Adrenal gland (tissue), 12 donors: ENCODE data around the gene TRPV4. TPM values are rescaled to one million over a fixed set of nuclear protein-coding genes. Genes with fewer than 3 reads are reported as not detected.

ENCODE experiments used
- DNase-seq, 7 donors: peaks; one replicate each; pipeline ENCODE4 v3.0.0-alpha.2; 2019 to 2020
- H3K27ac ChIP-seq, 5 donors: fragments of 200-600 bp; sonication (generic) in 4 of 5; 1 replicate in 3 of 5; 2 replicates in 2 of 5; pipeline versions ENCODE4 v1.5.1 to v1.8.0; 2016 to 2020; ENCODE audit warnings: mild to moderate bottlenecking in 1 of 5
- H3K27me3 ChIP-seq: fragments of 200-600 bp; 2 replicates; pipeline ENCODE4 v1.8.0; 2021
- H3K36me3 ChIP-seq, 2 donors: fragments of 200-600 bp; replicated peaks in 1 of 2; 1 replicate in 1 of 2; 2 replicates in 1 of 2; pipeline versions ENCODE4 v1.5.1 to v1.8.0; 2018 to 2022
- H3K4me1 ChIP-seq, 2 donors: fragments of 200-600 bp; replicated peaks in 1 of 2; 1 replicate in 1 of 2; 2 replicates in 1 of 2; pipeline versions ENCODE4 v1.5.1 to v1.8.0; 2018 to 2021
- H3K4me3 ChIP-seq, 4 donors: fragments of 200-600 bp; sonication (generic) in 3 of 4; one replicate each; pipeline ENCODE4 v1.5.1; 2016 to 2018
- H3K9me3 ChIP-seq, 3 donors: fragments of 200-600 bp; sonication (generic) in 1 of 3; replicated peaks in 1 of 3; 1 replicate in 2 of 3; 2 replicates in 1 of 3; pipeline versions ENCODE4 v1.5.1 to v1.8.0; 2016 to 2021
- POLR2A ChIP-seq, 2 donors: fragments of 450-650 bp; IDR thresholded peaks; one replicate each; pipeline ENCODE4 v1.6.1; 2017; ENCODE audit warnings: antibody characterized with exemption in 2 of 2, mild to moderate bottlenecking in 2 of 2, moderate library complexity in 1 of 2
- WGBS, 4 donors: extraction: QIAGEN DNeasy Blood & Tissue Kit in 2 of 4; methylation state at CpG; one replicate each; pipeline versions ENCODE4 v1.1.5 to v1.1.7; 2013 to 2017; 5-methylcytosine and 5-hydroxymethylcytosine counted together
- intact Hi-C, 2 donors: fragments of 100-400 bp; cut with DNase I; formaldehyde crosslinking; loops; one replicate each; pipeline versions ENCODE4 v1.14.1 to v1.15.0; 2022 to 2023
- polyA plus RNA-seq, 3 donors: library from polyadenylated mRNA; stranded (reverse); fragments of 200-250 nt in 2 of 3; fragments of 350-450 nt in 1 of 3; fragmentation: Illumina TruSeq in 1 of 3; extraction: RNeasy Lipid Tissue Mini Kit (QIAGEN cat#74804) in 1 of 3; gene quantifications; one replicate each; pipeline ENCODE4 v1.2.3, GENCODE V29; 2013 to 2014
- total RNA-seq, 9 donors: library from RNA; depleted of rRNA in 4 of 9; stranded (reverse); fragments of >200 nt in 4 of 9; fragments of 120-200 nt in 1 of 9; fragmentation: NEBNext Ultra II Directional in 1 of 9; extraction: Animal tissue kit (Norgen Biotek cat#: 25700) in 1 of 9; gene quantifications; one replicate each; pipeline versions ENCODE4 v1.1.0 to v1.2.4, GENCODE V29; 2013 to 2023
- TF ChIP-seq, protein P1 (sequence below), 6 experiments: fragments of 450-650 bp in 4 of 6; fragments of 200-600 bp in 2 of 6; sonication (generic) in 1 of 6; IDR thresholded peaks; 1 replicate in 5 of 6; 2 replicates in 1 of 6; pipeline versions ENCODE4 v1.5.1 to v1.8.0; 2016 to 2021; ENCODE audit warnings: antibody characterized with exemption in 6 of 6, mild to moderate bottlenecking in 2 of 6, moderate library complexity in 1 of 6
- donor health status: healthy with polysubstance abuse.
- donor health status: Bipolar disorder and iron deficiency.
- donor health status: DM: yes; HTN: yes; CAD: no.
- donor health status: DM: no; HTN: no; CAD: no.
- donor health status: DM: no; HTN: no; CAD: no.
- donor health status: DM: yes; HTN: yes; CAD: no.

The TRPV4 gene
- total and polyA plus RNA-seq, 12 donors: 0.30 to 5.9 (median 1.4) TPM

DNA sequence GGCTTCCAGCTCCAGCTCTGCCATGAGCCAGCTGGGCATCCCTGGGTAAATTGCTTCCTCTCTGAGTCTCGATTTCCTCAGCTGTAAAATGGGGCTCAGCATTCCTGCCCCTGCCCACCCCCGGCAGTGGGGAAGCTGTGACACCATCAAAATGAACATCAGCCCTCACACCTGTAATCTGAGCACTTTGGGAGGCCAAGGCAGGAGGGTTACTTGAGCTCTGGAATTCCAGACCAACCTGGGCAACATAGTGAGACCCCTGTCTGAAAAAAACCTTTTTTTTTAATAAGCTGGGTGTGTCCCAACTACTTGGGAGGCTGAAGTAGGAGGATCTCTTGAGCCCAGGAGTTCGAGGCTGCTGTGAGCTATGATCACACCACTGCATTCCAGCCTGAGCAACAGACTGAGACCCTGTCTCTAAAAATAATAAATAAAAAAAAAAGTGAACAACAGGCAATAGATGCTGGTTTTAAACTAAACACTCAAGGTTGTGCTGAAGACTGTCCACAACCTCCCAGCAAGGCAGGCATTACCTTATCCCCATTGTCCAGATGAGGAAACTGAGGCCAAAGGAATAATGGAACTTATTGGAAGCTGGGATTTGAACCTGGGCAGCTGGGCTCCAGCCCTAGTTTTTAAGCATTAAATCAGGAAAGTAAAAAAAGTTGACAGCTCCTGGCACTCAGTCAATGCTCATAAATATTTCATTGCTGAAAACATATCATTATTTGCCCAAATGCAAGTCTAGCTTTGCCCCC lies 4.3 kb downstream of the TRPV4 start:
- WGBS, 4 donors: 55 to 92% (median 64%) methylated on average over 2 to 3 of the region's 3 CpGs
- Histone ChIP-seq H3K36me3 (no peaks in the 10 kb centered on the region), H3K27me3 (no peaks in the 10 kb centered on the region), H3K9me3 (no peaks in the 10 kb centered on the region), H3K4me1 (no peaks in the 10 kb centered on the region), H3K27ac (peak overlapping the region in 3 of 5 donors; percentile 10 to 83 (median 65)), H3K4me3 (no peak overlapping the region)
- TF ChIP-seq, protein P1, sequence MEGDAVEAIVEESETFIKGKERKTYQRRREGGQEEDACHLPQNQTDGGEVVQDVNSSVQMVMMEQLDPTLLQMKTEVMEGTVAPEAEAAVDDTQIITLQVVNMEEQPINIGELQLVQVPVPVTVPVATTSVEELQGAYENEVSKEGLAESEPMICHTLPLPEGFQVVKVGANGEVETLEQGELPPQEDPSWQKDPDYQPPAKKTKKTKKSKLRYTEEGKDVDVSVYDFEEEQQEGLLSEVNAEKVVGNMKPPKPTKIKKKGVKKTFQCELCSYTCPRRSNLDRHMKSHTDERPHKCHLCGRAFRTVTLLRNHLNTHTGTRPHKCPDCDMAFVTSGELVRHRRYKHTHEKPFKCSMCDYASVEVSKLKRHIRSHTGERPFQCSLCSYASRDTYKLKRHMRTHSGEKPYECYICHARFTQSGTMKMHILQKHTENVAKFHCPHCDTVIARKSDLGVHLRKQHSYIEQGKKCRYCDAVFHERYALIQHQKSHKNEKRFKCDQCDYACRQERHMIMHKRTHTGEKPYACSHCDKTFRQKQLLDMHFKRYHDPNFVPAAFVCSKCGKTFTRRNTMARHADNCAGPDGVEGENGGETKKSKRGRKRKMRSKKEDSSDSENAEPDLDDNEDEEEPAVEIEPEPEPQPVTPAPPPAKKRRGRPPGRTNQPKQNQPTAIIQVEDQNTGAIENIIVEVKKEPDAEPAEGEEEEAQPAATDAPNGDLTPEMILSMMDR (IDR thresholded peaks at IDR 0.05): no peak
- TF ChIP-seq POLR2A (IDR thresholded peaks at IDR 0.05): no peak
- intact Hi-C loops: no loop called here
- no peak for DNase-seq

- DNase-seq: peak; percentile 37 to 79 (median 65)
- Histone ChIP-seq H3K36me3 (no peaks in the 10 kb centered on the region), H3K27me3 (no peaks in the 10 kb centered on the region), H3K9me3 (no peaks in the 10 kb centered on the region), H3K27ac (peak overlapping the region in 3 of 5 donors; percentile 10 to 83 (median 65)), H3K4me3 (no peak overlapping the region), H3K4me1 (peaks cover 0 to 7% of the 10 kb centered on the region in 2 donors)
- TF ChIP-seq POLR2A (IDR thresholded peaks at IDR 0.05): no peak
- intact Hi-C loops: no loop called here
- 58 to 66% (median 64%) methylated on average over 7 to 19 of the region's 19 CpGs for WGBS, 4 donors
These were observed 5.3 kb downstream of the TRPV4 start for GRCh38 chr12:109827566-109828550.

DNA sequence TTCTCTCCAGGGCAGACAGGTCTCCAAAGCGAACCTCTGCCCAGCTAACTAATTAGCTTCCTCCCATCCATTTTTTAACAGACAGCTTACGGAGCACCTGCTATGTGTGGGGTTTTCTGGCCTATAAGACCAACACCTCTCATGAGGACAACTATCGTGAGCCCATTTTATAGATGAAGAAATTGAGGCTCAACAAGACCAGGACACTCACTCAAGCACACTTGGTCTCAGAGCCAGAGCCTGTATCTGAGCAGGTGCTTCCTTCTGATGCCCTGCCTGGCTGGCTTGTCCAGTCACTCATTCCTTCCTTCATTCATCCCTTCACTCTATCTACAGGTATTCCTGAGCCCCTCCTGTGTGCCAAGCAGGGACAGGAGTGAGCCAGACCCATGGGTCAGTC lies 6.1 kb downstream of the TRPV4 start:
- H3K4me3 ChIP-seq: no peak overlapping the region
- peaks cover 0 to 10% of the 10 kb centered on the region in 2 donors for H3K4me1 ChIP-seq
- H3K36me3 ChIP-seq: no peaks in the 10 kb centered on the region
- intact Hi-C loops: no loop called here
- TF ChIP-seq, protein P1 (IDR thresholded peaks at IDR 0.05): no peak
- no peak for TF ChIP-seq POLR2A (IDR thresholded peaks at IDR 0.05)
- no peak overlapping the region for H3K27ac ChIP-seq
- H3K27me3 ChIP-seq: no peaks in the 10 kb centered on the region
- no peak for DNase-seq
- no peaks in the 10 kb centered on the region for H3K9me3 ChIP-seq
- 81 to 90% (median 88%) methylated on average over 3 of the region's 3 CpGs for WGBS, 4 donors

DNA sequence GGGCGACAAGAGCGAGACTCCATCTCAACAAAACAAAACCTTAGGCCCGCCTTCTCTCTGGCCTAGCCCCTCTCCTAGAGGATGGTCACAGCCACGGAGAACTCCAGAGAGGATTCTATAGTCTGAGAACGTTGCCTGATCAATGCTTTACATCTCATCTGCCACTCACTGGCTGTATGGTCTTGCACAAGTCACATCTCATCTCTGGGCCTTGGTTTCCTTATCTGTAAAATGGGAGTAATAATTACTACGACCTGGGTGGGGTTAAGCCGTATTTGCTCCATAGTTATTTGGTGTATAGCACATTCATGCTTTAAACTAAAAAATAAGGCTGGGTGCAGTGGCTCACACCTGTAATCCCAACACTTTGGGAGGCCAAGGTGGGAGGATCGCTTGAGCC lies 8.5 kb downstream of the TRPV4 start:
- Histone ChIP-seq H3K9me3 (no peaks in the 10 kb centered on the region), H3K36me3 (no peaks in the 10 kb centered on the region), H3K4me1 (peaks cover 0 to 10% of the 10 kb centered on the region in 2 donors), H3K27ac (no peak overlapping the region), H3K4me3 (no peak overlapping the region), H3K27me3 (no peaks in the 10 kb centered on the region)
- WGBS, 4 donors: 85 to 94% (median 90%) methylated on average over 6 to 8 of the region's 8 CpGs
- DNase-seq: no peak
- intact Hi-C loops: no loop called here
- TF ChIP-seq, protein P1 (IDR thresholded peaks at IDR 0.05): no peak
- no peak for TF ChIP-seq POLR2A (IDR thresholded peaks at IDR 0.05)
